GM19467 (cell line): ENCODE measurements around the gene PANX2.

ENCODE experiments used
- ATAC-seq: cut with Tn5 transposase; IDR thresholded peaks from one replicate; pipeline ENCODE4 v1.9.1; 2021; ENCODE audit warnings: mild to moderate bottlenecking, moderate library complexity; ENCODE audit not compliant: unreplicated experiment

The PANX2 gene

GRCh38 chr22:50211147-50211546 lies 40.6 kb downstream of the PANX2 start:
- no peak for ATAC-seq

- ATAC-seq = no peak
These were observed 42.7 kb downstream of the PANX2 start for GRCh38 chr22:50213263-50213662.

- no peak for ATAC-seq
These were observed 44.9 kb downstream of the PANX2 start for GRCh38 chr22:50215297-50216054.

GRCh38 chr22:50216055-50216683 lies 45.6 kb downstream of the PANX2 start:
- no peak for ATAC-seq

GRCh38 chr22:50216684-50217520 lies 46.4 kb downstream of the PANX2 start:
- ATAC-seq = no peak

GRCh38 chr22:50217543-50218152 lies 47.1 kb downstream of the PANX2 start:
- ATAC-seq = no peak

- ATAC-seq = no peak
These were observed 47.8 kb downstream of the PANX2 start for GRCh38 chr22:50218153-50218995.

- no peak for ATAC-seq
These were observed 48.6 kb downstream of the PANX2 start for GRCh38 chr22:50218996-50219727.

GRCh38 chr22:50219800-50220602 lies 49.5 kb downstream of the PANX2 start:
- no peak for ATAC-seq

- ATAC-seq = no peak
These were observed 50.3 kb downstream of the PANX2 start for GRCh38 chr22:50220603-50221409.

GRCh38 chr22:50221410-50222300 lies 51.1 kb downstream of the PANX2 start:
- ATAC-seq = no peak

GRCh38 chr22:50222508-50222907 lies 52.0 kb downstream of the PANX2 start:
- ATAC-seq = no peak

- ATAC-seq = no peak
These were observed 53.5 kb downstream of the PANX2 start for GRCh38 chr22:50224071-50224470.

- ATAC-seq = no peak
These were observed 54.9 kb downstream of the PANX2 start for GRCh38 chr22:50225200-50225969.

GRCh38 chr22:50226063-50226874 lies 55.7 kb downstream of the PANX2 start:
- no peak for ATAC-seq

GRCh38 chr22:50226875-50227165 lies 56.3 kb downstream of the PANX2 start:
- no peak for ATAC-seq
